Daoy (cell line): Measurements from ENCODE around the gene PPIL3. TPM values are rescaled to one million over a fixed set of nuclear protein-coding genes. Genes with fewer than 3 reads are reported as not detected.

Experiments used
- DNase-seq: peaks from one replicate; pipeline ENCODE4 v3.0.0-alpha.2; 2015; ENCODE audit warnings: low read depth
- total RNA-seq: library from RNA; depleted of rRNA; stranded (reverse); fragments of >200 nt; shearing (Covaris generic); gene quantifications from 2 replicates; pipeline ENCODE4 v1.2.3, GENCODE V29; 2014

PPIL3 gene
- total RNA-seq, 1 experiment from 2014 or later, result 42.5 TPM

DNA sequence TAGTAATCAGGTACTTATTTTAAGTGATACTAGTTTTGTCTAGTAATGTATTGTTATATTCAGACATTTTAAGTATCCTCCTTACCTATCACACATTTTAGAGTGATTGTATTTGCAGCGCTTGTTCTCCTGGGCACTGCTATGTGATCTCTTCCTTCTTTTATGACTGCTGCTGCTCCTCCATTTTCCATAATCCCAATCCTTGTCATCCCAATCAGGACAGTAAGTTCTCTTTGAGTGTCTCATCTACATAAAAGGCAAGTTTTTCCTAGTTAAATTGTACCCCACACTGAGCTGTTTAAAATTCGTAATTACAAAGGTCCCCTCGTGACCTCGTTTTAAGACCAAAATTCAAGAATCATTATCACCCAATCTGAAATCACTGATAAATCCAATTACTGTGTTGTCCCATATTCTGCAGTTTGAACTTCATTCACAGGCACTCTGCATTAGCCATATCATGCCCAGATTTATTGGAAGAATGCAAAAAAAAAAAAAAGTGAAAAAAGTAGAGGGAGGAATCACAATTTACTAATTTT is 27.2 kb downstream of the PPIL3 start:
- DNase-seq, result no peak

DNA sequence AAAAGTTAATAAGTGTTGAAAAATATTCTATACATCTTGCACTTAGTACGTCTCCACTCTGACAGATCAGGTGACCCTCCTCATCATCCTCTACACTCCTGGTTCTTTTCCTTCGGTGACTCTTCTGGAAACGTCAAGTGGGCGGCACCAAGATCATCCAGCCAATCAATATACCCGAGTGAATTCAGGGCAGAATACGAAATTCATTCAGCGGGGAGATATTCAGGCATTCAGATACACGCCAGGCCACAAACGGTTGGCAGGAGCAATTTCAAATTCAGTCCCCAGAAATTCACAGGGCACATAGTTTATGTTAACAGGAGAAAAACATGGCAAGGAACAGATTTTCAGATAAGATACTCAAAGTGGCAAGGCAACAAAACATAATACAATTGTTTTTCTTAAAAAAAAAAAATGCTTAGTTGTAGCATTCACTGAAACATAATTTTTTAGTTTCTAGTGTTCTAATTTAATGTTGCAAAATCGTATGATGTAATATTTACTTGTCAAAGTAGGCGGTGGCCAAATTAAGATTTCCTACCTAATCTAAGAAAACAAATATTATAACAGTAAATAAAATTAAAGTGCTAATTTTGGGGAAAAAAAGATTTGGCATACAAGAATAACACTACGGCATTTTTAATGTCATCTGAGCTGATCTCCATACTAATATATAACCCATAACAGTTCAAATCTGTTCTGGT is 28.6 kb downstream of the PPIL3 start:
- no peak for DNase-seq

DNA sequence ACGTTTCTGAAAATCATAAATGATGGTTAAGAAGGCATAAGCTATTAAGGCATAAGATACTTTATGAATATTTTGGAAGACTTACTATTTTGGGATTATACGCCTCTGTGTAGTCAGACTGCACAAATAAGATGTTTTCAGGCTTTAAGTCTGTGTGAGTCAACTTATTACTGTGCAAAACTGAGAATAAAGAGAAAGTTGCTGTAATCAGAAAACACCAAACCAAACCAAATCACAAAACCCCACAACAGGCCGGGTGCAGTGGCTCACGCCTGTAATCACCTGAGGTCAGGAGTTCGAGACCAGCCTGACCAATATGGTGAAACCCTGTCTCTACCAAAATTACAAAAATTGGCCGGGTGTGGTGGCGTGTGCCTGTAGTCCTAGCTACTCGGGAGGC is 32.1 kb downstream of the PPIL3 start:
- DNase-seq, result no peak

DNA sequence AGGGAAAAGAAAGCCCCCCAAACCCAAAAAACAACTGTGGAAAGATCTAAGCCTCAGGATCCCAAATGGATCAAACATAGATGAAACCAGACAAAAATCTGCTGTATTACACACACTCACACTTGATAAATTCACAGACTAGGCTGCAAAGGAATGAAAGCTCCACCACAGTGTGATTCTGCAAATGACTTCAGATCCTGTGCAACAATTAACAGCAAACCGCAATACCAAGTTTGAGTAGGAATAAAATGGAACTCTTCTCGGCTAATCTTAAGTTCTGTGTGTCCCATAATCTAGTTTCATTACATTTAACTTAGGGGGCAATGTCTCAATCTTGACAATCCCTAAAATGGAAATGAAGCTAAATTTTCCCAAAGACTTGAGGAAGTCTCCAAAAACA is 36.3 kb downstream of the PPIL3 start:
- no peak for DNase-seq

DNA sequence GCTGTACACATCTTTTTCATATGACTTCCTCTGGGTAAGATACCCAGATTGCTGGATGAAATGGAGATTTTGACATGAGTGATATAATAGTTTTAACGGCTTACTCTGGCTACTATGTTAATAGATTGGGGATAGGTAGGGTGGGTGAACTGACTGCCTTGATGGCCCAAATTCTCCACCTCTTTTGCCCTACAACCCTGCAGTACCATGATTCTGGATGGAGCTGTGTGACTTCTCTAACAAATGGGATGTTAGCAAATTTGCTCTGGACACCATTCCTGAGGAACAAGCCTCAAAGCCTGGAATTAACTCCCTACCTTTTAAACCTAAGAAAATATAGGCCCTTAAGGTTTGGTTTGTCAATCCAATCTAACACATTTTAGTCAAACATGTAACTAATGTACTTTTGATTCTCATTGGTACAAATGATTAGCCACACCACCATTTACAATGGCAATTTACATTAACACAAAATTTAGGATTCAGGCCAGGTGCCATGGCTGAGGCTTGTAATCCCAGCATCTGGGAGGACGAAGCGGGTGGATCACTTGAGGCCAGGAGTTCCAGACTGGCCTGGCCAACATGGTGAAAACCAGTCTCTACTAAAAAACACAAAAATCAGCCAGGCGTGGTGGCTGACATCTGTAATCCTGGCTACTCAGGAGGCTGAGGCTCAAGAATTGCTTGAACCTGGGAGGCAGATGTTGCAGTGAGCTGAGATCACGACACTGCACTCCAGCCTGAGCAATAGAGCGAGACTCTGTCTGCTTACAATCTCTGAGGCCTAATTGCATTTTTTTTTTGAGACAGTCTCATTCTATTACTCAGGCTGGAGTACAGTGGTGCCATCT is 37.3 kb downstream of the PPIL3 start:
- no peak for DNase-seq

DNA sequence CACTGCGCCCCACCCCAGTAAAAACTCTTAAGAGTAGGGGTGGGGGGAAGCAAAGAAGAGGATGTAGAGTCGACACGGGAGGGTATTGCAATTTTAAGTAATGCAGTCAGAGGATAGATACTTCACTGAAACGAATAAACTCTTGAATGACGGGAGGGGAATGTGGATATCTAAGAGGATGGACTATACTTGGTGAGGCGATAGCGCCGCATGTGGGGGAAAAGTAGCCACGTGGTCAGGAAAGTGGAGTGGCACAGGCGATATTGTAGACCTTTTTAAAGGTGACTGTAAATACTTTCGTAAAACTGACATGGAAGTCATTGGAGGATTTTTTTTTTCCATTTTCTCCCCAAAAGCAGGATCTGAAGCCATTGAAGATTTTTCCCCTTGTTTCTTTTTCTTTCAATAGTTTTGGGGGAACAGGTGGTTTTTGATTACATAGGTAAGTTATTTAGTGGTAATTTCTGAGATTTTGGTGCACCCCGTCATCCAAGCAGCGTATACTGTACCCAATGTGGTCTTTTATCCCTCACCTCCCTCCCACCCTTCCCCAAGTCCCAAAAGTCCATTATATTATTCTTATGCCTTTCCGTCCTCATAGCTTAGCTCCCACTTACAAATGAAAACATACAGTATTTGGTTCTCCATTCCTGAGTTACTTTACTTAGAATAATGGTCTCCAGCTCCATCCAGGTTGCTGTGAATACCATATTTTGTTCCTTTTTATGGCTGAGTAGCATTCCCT is 38.2 kb downstream of the PPIL3 start:
- no peak for DNase-seq

DNA sequence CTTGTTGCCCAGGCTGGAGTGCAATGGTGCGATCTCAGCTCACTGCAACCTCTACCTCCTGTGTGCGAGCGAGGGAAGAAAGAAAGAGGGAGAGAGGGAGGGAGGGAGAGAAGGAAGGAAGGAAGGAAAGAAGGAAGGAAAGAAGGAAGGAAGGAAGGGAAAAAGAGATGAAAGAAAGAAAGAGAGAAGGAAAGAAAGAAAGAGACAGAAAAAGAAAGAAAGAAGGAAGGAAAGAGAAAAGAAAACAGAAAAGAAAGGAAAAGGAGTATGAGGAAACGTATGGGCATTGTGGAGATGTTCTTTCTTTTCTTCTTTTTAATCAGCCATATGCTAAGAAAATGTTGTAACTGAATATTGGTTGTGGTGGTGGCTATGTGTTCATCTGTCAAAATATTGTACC is 40.9 kb downstream of the PPIL3 start:
- DNase-seq, result no peak

DNA sequence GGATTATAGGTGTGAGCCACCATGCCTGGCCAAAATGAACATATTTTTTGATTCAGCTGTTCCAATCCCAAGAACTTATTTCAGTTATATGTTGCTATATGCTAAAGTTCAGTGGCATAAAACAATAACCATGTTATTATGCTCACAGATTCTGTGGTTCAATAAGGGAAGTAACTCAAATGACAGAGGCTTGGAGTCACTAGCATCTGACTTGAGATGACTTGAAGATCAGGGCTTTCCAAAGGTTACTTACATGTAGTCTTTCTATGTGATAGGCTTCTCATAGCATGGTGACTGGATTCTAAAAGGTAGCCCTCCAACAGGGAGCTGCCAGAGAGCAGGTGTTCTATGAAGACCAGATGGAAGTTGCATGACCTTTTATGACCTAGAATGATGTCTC is 41.6 kb downstream of the PPIL3 start:
- no peak for DNase-seq

DNA sequence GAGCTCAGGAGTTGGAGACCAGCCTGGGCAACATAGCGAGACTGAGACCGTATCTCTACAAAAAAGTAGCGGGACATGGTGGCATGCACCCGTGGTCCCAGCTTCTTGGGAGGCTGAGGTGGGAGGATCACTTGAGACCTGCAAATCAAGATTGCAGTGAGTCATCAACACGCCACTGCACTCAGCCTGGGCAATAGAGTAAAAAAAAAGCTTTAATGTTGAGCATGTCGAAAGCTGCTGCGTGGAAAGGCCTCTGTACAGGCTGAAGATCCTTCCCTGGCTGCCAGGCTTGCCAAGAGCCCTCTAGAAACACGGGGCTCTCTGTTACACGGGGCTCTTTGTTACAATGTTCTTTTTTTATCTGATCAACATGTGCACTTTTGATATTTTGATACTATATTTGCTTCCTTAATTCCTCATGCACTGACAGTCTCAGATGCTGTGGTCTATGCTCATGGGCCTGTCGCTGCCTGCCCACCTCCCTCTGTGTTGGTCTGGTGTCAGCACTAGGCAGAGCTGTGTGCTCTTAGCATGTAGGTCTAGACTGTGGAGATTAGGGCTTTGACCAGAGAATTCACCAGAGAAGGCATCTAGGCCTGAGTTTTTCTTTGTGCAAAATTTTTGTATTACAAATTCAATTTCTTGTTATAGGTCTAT is 43.1 kb downstream of the PPIL3 start:
- no peak for DNase-seq

DNA sequence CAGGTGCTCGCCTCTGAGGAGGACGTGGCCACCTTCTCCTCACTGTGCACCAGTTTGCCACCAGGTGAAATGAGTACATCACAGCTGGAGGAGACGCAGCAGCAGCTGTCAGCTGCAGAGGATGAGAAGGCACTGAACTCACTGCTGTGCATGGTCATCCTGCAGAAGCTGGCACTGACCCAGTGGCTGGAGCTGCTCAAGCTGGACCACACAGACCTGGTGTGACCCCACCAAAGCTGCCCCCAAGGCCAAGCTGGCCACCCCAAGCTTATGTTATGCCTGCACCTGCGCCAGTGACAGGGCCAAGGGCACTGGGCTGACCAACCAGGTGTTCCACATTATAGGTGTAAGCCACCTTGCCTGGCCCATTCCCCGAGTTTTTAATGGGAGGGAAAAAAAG is 43.7 kb downstream of the PPIL3 start:
- no peak for DNase-seq

DNA sequence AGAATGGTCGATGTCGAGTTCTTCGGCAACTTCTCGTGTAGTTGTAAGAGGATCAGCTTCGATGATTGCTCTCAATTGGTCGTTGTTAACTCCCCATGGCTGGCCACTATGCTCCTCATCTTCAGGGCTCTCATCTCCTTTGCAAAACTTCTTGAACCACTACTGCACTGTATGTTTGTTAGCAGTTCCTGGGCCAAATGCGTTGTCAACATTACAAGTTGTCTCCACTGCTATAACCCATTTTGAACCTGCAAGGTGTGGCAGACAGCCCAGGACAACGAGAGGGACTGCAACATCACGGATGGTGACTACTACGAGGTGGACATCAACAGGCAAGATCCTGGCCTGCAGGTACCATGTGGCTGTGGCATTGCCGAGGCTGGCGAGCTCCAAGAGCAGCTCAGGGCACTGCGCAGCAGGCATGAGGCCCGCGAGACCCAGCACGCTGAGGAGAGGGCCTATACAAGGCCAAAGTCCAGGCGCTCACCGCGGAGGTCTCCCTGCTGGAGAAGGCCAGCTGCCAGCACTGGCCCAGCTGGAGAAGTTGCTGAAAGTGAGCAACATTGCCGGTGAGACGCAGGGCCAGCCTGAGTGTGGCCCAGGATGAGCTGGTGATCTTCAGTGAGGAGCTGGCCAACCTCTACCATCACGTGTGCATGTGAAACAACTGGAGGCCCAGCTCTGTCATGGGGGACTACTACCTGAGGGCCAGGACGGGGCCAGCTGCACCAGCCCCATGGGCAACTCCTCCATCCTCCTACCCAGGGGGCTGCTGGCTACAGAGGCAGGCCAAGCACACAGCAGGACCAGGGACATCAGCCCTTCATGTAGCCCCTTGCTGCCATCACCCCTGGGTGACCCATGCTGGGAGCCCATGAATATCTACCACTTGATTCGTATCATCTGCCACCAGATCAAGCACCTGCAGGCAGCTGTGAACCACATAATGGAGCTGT is 44.6 kb downstream of the PPIL3 start:
- no peak for DNase-seq

DNA sequence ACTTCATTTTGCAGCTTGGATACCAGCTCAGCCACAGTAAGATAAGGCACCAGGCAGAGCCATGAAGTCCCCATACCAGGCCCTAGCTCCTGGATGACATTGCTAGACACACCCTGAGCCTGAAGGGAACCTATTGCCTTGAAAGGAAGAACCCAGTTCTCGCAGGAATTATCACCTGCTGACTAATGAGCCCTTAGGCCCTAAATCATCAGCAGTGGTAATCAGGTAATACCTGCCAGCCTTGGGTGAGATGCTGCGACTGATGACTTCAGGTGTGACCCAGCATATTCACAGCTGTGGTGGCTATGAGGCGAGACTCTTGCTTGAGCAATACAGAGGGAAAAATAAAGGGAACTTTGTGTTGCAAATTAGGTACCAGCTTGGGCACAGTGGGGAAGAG is 49.4 kb downstream of the PPIL3 start:
- no peak for DNase-seq

DNA sequence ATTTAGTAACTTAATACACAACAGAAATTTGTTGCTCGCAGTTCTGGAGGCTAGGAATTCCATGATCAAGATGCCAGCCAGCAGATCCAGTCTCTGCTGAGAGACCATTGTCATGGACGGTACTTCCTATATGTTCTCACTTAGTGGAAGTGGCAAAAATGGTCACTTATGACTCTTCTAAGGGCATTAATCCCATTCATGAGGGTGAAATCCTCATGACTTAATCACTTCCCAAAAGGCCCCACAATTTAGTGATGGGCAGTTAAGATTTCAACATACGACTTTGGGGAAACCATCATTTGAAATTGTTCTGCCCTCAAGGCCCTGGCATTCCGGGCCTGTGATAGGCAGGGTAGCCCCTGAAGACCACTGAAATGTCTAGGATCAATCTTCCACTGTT is 54.2 kb downstream of the PPIL3 start:
- DNase-seq, result no peak

DNA sequence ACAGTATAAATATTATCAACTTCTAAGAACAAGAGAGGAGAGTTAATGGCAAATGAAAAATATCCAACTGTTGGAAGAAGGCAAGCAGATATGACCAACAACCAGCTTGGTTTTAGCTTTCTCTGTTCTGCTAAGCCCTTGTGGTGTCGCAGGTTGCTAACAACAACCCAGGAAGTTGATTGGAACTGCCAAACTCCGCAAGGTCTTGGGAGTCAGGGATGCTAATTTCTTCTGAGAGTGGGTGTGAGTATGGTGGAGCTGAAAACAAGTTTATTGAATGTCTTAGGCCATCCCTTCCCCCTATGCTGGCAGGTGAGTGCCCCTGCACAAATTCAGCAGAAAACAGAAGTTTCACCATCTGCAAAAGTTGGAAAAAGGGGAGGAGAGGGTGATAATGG is 59.6 kb downstream of the PPIL3 start:
- DNase-seq, result no peak

DNA sequence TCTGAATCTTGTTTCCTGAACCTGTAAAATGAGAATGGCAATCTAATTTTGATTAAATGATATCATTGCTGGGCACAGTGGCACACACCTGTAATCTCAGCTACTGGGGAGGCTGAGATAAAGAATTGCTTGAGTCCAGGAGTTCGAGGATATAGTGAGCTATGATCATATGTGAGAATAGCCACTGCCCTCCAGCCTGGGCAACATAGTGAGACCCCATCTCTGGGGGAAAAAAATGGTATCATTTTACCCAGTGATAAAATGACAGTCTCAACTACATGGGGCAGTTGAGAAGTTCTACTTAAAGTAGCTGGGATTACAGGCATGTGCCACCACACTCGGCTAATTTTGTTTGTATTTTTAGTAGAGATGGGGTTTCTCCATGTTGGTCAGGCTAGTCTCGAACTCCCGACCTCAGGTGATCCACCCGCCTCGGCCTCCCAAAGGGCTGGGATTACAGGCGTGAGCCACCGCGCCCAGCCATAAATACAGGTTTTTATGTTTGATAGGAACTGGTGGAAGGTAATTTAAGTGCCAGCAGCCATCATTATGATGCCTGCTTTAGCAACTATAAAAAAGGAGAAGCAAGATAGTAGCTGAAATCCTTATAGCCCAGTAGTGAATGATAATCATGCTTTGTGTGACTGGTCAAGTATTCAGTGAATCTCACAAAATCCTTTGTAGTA is 60.2 kb downstream of the PPIL3 start:
- DNase-seq, result no peak

DNA sequence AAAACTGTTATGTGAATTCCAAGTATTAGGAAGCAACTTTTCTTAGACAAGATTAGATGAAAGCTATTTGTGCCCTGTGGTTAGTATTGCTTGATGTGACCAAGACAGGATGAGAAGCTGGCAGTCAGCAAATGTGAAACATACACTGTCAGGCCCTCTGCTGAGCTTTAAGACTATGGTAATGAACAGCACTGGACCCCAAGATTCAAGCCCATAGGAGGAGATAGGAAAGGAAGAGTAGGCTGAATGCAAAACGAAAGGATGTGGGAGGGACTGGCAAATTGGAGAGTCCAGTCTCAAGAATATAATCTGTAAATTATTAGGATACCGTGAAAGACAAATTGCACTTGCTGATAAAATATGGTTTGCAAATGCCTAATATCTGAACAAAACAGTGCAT is 60.8 kb downstream of the PPIL3 start:
- no peak for DNase-seq

DNA sequence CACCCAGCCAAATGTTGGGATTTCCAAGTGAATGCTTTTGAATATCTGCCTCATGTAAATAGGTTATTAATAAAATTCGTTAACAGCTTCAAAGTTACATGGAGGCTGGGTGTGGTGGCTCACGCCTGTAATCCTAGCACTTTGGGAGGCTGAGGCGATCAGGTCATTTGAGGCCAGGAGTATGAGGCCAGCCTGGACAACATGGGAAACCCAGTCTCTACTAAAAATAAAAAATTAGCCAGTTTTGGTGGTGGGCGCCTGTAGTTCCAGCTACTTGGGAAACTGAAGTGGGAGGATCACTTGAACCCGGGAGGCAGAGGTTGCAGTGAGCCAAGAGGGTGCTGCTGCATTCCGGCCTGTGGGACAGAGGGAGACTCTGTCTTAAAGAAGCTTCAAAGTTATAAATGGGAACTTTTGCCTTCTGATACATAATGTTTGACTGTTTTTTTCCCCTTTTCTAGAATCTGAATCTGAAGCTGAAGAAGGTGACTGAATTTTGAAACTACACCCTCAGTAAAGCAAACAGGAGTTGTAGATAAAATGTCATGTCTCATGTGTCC is 67.1 kb downstream of the PPIL3 start:
- DNase-seq, result no peak
